Measurements from ENCODE around the gene DDX53.

The DDX53 gene

GRCh38 chrX:23008431-23009099 is 8.8 kb downstream of the DDX53 start:
- intact Hi-C loops (cut with micrococcal nuclease), result no loop called here
- H3K27me3 Mint-ChIP-seq, result no peaks in the 10 kb centered on the region
- H3K27ac Mint-ChIP-seq, result no peak overlapping the region
- no peaks in the 10 kb centered on the region for H3K36me3 Mint-ChIP-seq (ENCODE audit: low read depth)
- no peaks in the 10 kb centered on the region for H3K9me3 Mint-ChIP-seq
- no peaks in the 10 kb centered on the region for H3K4me1 Mint-ChIP-seq (ENCODE audit: low read depth)
- H3K4me3 Mint-ChIP-seq, result no peak overlapping the region

- H3K36me3 Mint-ChIP-seq (ENCODE audit: low read depth), result no peaks in the 10 kb centered on the region
- H3K27ac Mint-ChIP-seq, result no peak overlapping the region
- H3K4me3 Mint-ChIP-seq, result no peak overlapping the region
- H3K9me3 Mint-ChIP-seq, result no peaks in the 10 kb centered on the region
- H3K27me3 Mint-ChIP-seq, result no peaks in the 10 kb centered on the region
- no peaks in the 10 kb centered on the region for H3K4me1 Mint-ChIP-seq (ENCODE audit: low read depth)
- intact Hi-C loops (cut with micrococcal nuclease), result no loop called here
These were observed 12.4 kb downstream of the DDX53 start for GRCh38 chrX:23012162-23012561.

DNA sequence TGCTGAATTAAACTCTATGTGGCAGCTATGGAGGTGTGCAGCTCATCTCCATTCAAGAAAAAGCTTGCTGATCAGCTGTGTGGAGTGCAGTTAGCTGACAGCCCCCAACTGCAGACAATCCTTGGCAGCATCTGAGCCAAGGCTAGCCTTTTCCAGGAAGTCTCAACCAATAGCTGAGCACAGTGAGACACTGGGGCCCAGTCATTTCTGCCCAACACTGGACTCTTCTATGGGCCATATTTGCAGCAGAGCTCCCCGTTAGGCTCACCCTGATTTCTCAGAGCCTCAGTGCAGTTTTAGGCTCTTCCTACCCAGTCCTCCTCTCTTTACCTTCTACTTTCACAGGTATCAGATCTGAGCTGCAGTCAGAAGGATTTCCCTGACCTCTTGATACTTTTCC is 12.9 kb downstream of the DDX53 start:
- Mint-ChIP-seq H3K9me3 (no peaks in the 10 kb centered on the region), H3K4me3 (no peak overlapping the region), H3K27me3 (no peaks in the 10 kb centered on the region), H3K36me3 (ENCODE audit: low read depth) (no peaks in the 10 kb centered on the region), H3K4me1 (ENCODE audit: low read depth) (no peaks in the 10 kb centered on the region), H3K27ac (no peak overlapping the region)
- intact Hi-C loops (cut with micrococcal nuclease), result no loop called here

DNA sequence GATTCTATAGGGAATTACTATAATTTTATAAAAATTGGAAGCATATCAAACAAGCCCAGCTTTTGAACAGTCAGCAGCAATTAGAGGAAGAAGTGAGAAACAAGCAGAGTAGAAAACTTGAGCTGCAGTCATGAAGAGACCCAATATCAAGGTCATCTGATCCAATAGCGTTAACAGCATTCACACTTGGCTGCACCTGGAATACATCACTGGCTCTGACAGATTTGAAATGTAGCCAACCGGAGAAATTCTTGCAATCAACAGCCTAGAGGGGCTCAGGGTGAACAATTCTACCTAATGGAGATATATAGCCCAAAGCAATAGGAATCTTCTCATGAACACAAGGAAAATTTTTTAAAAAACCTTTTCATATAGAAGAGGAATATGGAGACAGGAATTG is 13.6 kb downstream of the DDX53 start:
- Mint-ChIP-seq H3K27me3 (no peaks in the 10 kb centered on the region), H3K9me3 (no peaks in the 10 kb centered on the region), H3K36me3 (ENCODE audit: low read depth) (no peaks in the 10 kb centered on the region), H3K4me3 (no peak overlapping the region), H3K27ac (no peak overlapping the region), H3K4me1 (ENCODE audit: low read depth) (no peaks in the 10 kb centered on the region)
- intact Hi-C loops (cut with micrococcal nuclease), result no loop called here

DNA sequence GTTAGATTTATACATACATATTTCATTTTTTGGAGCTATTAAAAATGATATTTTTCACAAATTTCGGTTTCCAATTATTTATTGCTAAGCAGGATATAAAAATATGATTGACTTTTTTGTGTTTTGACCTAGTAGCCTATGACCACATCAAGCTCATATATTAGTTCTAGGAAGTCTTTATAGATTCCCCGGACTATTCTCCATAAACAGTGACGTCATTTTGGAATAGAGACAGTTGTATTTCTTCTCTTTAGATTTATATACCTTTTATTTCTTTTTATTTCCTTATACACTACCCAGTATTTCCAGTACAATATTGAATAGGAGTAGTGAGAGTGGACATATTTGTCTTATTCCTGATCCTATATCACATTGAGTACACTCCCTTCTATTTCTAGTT is 31.8 kb downstream of the DDX53 start:
- Mint-ChIP-seq H3K9me3 (no peaks in the 10 kb centered on the region), H3K4me1 (ENCODE audit: low read depth) (no peaks in the 10 kb centered on the region), H3K4me3 (no peak overlapping the region), H3K36me3 (ENCODE audit: low read depth) (no peaks in the 10 kb centered on the region), H3K27me3 (no peaks in the 10 kb centered on the region), H3K27ac (no peak overlapping the region)
- intact Hi-C loops (cut with micrococcal nuclease), result no loop called here

- H3K27ac Mint-ChIP-seq, result no peak overlapping the region
- H3K9me3 Mint-ChIP-seq, result no peaks in the 10 kb centered on the region
- intact Hi-C loops (cut with micrococcal nuclease), result no loop called here
- H3K4me3 Mint-ChIP-seq, result no peak overlapping the region
- H3K36me3 Mint-ChIP-seq (ENCODE audit: low read depth), result no peaks in the 10 kb centered on the region
- H3K27me3 Mint-ChIP-seq, result no peaks in the 10 kb centered on the region
- no peaks in the 10 kb centered on the region for H3K4me1 Mint-ChIP-seq (ENCODE audit: low read depth)
These were observed 35.7 kb downstream of the DDX53 start for GRCh38 chrX:23035493-23035892.

- H3K9me3 Mint-ChIP-seq, result no peaks in the 10 kb centered on the region
- H3K4me1 Mint-ChIP-seq (ENCODE audit: low read depth), result no peaks in the 10 kb centered on the region
- intact Hi-C loops (cut with micrococcal nuclease), result no loop called here
- H3K27me3 Mint-ChIP-seq, result no peaks in the 10 kb centered on the region
- H3K36me3 Mint-ChIP-seq (ENCODE audit: low read depth), result no peaks in the 10 kb centered on the region
- H3K4me3 Mint-ChIP-seq, result no peak overlapping the region
- no peak overlapping the region for H3K27ac Mint-ChIP-seq
These were observed 46.7 kb downstream of the DDX53 start for GRCh38 chrX:23046443-23046842.

DNA sequence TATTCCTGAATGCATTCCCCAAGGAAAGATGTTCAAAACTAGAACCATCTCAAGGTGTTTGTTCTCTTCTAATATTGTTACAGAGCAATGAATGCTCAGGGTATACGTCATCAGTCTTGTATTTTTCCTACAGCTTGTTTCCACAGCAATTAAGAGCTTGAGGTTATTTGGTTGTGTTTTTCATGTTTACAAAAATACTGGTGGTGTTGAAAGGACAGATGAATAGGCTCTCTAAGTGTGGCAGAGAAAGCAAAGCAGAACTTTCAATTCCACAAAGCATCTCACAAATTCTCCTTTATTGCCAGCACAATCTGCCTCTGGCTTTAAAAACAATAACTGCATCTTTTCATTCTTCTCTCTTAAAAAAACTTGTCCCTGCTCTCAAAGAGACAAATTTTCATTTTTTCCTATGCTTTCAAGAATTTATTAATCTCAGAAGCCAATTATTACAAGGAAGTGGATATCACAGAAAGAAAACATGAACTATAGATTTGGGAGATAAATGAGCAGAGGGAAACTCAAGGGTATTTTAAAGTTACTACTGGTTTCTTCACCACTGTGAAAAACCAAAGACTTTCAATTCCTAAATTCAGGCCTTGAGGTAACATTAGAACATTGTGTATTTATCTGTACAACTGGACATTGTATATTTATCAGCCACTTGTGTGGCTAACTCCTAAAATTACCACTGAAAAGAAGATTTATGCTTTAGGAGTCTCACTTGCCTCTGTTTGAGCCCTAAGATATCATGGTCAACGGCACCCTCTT is 49.2 kb downstream of the DDX53 start:
- H3K36me3 Mint-ChIP-seq (ENCODE audit: low read depth), result no peaks in the 10 kb centered on the region
- intact Hi-C loops (cut with micrococcal nuclease), result no loop called here
- H3K27me3 Mint-ChIP-seq, result no peaks in the 10 kb centered on the region
- H3K4me3 Mint-ChIP-seq, result no peak overlapping the region
- no peaks in the 10 kb centered on the region for H3K9me3 Mint-ChIP-seq
- no peak overlapping the region for H3K27ac Mint-ChIP-seq
- H3K4me1 Mint-ChIP-seq (ENCODE audit: low read depth), result no peaks in the 10 kb centered on the region

DNA sequence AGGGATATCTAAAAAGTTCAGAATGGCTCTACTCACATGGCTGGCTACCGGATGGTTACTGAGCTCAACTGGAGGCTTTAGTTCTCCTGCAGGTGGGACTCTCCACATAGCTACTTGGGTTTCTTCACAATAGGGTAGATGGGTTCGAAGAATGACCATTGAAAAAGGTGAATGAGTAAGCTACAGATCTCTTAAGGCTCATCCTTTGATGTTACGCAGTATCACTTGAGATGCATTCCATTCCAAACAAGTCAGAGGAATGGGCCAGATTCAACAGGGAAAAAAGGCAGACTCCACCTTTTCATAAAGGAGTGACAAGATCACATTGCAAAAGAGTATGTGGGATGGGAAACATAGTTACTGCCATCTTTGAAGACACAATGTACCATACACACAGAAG is 52.6 kb downstream of the DDX53 start:
- no peak overlapping the region for H3K27ac Mint-ChIP-seq
- H3K4me3 Mint-ChIP-seq, result no peak overlapping the region
- H3K4me1 Mint-ChIP-seq (ENCODE audit: low read depth), result no peaks in the 10 kb centered on the region
- intact Hi-C loops (cut with micrococcal nuclease), result no loop called here
- no peaks in the 10 kb centered on the region for H3K9me3 Mint-ChIP-seq
- no peaks in the 10 kb centered on the region for H3K27me3 Mint-ChIP-seq
- no peaks in the 10 kb centered on the region for H3K36me3 Mint-ChIP-seq (ENCODE audit: low read depth)
